ENCODE measurements around the gene CKAP4.
A peak's percentile ranks its signal among the peaks of the same experiment; 100 is the strongest.

Gene CKAP4

DNA sequence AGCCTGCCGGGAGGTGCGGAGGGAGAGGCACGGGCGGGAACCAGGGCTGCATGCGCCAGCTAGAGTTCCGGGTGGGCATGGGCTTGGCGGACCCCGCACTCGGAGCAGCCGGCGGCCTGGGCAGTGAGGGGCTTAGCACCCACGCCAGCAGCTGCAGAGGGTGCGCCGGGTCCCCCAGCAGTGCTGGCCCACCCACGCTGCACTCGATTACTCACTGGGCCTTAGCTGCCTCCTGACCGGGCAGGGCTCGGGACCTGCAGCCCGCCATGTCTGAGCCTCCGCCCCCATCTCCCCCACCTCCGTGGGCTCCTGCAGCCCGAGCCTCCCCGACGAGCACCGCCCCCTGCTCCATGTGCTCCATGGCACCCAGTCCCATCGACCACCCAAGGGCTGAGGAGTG is 14.8 kb downstream of the CKAP4 start:
- TF ChIP-seq CTCF (IDR thresholded peaks at IDR 0.05; ENCODE audit: insufficient read depth, low read depth, low read length, missing control alignments): no peak
- H3K4me3 ChIP-seq (ENCODE audit: low read depth, low read length): no peak overlapping the region
- no peak for DNase-seq (ENCODE audit: low read depth)

GRCh38 chr12:106229036-106229591 is 18.7 kb downstream of the CKAP4 start:
- no peak for TF ChIP-seq CTCF (IDR thresholded peaks at IDR 0.05; ENCODE audit: insufficient read depth, low read depth, low read length, missing control alignments)
- no peak overlapping the region for H3K4me3 ChIP-seq (ENCODE audit: low read depth, low read length)
- no peak for DNase-seq (ENCODE audit: low read depth)

GRCh38 chr12:106228320-106228710 is 19.5 kb downstream of the CKAP4 start:
- no peak for DNase-seq (ENCODE audit: low read depth)
- H3K4me3 ChIP-seq (ENCODE audit: low read depth, low read length): no peak overlapping the region
- no peak for TF ChIP-seq CTCF (IDR thresholded peaks at IDR 0.05; ENCODE audit: insufficient read depth, low read depth, low read length, missing control alignments)

GRCh38 chr12:106227641-106228319 is 20.0 kb downstream of the CKAP4 start:
- TF ChIP-seq CTCF (IDR thresholded peaks at IDR 0.05; ENCODE audit: insufficient read depth, low read depth, low read length, missing control alignments): no peak
- peak; percentile 43 for DNase-seq (ENCODE audit: low read depth)
- H3K4me3 ChIP-seq (ENCODE audit: low read depth, low read length): no peak overlapping the region

DNA sequence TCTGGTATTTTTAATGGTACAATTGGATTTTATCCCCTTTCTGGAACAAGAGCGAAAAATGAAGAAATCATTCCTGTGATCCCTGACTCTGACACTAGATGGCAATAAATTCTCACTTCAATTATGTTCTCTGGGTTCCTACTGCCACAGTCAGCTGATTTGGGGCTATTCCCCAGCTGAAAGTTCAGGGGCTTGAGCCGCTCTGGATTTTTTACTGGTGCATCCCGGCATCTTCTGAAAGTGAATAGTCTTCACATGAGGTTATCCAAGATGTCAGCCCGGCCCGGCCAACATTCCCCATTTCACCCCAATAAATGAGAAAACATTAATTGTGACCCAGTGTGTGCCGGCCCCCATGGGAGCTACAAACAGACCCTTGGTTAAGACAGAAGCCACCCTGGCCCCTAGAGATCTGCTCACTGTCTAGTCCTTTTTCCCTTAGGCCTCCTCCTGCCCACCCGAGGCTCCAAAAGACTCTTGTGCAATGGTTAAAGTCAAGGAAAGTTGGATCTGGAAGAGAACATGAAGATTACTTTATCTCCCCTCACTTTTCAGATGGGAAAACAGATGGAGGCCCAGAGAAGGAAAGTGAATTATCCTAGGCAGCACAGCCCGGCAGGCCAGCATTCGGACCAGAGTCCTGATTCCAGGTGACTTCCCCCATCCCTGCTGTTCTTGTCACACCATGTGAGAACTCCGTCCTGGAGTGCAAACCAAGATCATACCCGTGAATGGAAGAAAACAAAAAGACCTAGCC is 20.8 kb downstream of the CKAP4 start:
- peak; percentile 56 for DNase-seq (ENCODE audit: low read depth)
- TF ChIP-seq CTCF (IDR thresholded peaks at IDR 0.05; ENCODE audit: insufficient read depth, low read depth, low read length, missing control alignments): peak; percentile 55
- no peak overlapping the region for H3K4me3 ChIP-seq (ENCODE audit: low read depth, low read length)

GRCh38 chr12:106224355-106224706 is 23.5 kb downstream of the CKAP4 start:
- no peak overlapping the region for H3K4me3 ChIP-seq (ENCODE audit: low read depth, low read length)
- no peak for DNase-seq (ENCODE audit: low read depth)
- no peak for TF ChIP-seq CTCF (IDR thresholded peaks at IDR 0.05; ENCODE audit: insufficient read depth, low read depth, low read length, missing control alignments)

Data from GM12865 (cell line).